ENCODE data around the gene NDUFAF3.

The NDUFAF3 gene

DNA sequence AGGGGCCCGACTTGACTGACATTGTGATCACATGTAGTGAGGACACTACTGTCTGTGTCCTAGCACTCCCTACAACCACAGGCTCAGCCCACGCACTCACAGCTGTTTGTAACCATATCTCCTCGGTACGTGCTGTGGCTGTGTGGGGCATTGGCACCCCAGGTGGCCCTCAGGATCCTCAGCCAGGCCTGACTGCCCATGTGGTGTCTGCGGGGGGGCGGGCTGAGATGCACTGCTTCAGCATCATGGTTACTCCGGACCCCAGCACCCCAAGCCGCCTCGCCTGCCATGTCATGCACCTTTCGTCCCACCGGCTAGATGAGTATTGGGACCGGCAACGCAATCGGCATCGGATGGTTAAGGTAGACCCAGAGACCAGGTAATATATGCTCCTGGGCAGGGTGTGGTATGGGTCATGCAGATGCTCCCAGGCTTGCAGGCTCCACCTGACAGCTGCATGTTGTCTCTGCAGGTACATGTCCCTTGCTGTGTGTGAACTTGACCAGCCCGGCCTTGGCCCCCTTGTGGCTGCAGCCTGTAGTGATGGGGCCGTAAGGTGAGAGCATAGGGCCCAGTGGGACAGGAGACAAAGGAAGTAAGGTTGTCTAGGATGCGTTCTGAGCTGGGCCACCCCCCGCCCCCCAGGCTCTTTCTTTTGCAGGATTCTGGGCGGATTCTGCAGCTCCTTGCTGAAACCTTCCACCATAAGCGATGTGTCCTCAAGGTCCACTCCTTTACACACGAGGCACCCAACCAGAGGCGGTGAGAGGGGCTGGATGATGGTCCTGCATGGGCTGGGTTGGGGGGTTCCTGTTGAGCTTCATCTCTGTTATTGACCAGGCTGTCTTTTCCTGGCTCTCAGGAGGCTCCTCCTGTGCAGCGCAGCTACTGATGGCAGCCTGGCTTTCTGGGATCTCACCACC lies 7.9 kb upstream of the NDUFAF3 start:
- H3K4me3 ChIP-seq (ENCODE audit: low read length), result no peak overlapping the region
- peak; percentile 64 for DNase-seq (ENCODE audit: low read depth)
- TF ChIP-seq, protein P1, sequence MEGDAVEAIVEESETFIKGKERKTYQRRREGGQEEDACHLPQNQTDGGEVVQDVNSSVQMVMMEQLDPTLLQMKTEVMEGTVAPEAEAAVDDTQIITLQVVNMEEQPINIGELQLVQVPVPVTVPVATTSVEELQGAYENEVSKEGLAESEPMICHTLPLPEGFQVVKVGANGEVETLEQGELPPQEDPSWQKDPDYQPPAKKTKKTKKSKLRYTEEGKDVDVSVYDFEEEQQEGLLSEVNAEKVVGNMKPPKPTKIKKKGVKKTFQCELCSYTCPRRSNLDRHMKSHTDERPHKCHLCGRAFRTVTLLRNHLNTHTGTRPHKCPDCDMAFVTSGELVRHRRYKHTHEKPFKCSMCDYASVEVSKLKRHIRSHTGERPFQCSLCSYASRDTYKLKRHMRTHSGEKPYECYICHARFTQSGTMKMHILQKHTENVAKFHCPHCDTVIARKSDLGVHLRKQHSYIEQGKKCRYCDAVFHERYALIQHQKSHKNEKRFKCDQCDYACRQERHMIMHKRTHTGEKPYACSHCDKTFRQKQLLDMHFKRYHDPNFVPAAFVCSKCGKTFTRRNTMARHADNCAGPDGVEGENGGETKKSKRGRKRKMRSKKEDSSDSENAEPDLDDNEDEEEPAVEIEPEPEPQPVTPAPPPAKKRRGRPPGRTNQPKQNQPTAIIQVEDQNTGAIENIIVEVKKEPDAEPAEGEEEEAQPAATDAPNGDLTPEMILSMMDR (IDR thresholded peaks at IDR 0.05; ENCODE audit: insufficient read depth, low read depth, low read length, missing control alignments), result peak; percentile 60

DNA sequence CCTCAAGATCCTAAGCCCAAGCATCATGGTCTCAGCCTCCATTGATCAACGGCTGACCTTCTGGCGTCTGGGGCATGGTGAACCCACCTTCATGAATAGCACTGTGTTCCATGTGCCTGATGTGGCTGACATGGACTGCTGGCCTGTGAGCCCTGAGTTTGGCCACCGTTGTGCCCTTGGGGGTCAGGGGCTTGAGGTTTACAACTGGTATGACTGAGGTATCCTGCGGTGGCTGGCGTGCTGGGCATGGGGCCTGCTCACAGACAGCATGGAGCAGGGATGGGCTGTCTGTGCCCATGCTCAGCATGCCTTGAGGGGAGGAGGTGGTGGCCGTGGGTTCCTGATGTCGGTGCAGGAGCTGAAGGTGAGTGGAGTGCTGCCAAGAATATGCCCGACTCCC lies 6.8 kb upstream of the NDUFAF3 start:
- TF ChIP-seq, protein P1 (IDR thresholded peaks at IDR 0.05; ENCODE audit: insufficient read depth, low read depth, low read length, missing control alignments), result no peak
- H3K4me3 ChIP-seq (ENCODE audit: low read length), result no peak overlapping the region
- no peak for DNase-seq (ENCODE audit: low read depth)

DNA sequence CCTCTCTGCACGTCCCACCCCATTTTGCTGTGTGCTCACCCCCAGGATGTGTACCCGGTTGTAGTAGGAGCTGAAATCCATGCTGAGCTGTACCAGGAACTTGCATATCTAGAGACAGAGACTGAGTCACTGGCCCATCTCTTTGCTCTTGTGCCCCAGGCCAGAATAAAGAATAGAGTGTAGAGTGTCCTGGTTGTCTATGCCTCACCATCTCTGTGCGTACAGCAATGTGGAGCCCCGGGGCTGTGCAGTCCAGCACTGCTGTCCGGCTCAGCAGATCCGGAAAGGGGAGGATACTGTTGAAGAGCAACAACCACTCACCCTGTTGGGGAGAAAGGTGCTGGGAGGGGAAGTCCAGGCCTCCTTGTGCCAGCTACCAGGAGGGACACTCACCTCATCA lies 6.2 kb upstream of the NDUFAF3 start:
- TF ChIP-seq, protein P1 (IDR thresholded peaks at IDR 0.05; ENCODE audit: insufficient read depth, low read depth, low read length, missing control alignments), result no peak
- H3K4me3 ChIP-seq (ENCODE audit: low read length), result no peak overlapping the region
- DNase-seq (ENCODE audit: low read depth), result peak; percentile 74

DNA sequence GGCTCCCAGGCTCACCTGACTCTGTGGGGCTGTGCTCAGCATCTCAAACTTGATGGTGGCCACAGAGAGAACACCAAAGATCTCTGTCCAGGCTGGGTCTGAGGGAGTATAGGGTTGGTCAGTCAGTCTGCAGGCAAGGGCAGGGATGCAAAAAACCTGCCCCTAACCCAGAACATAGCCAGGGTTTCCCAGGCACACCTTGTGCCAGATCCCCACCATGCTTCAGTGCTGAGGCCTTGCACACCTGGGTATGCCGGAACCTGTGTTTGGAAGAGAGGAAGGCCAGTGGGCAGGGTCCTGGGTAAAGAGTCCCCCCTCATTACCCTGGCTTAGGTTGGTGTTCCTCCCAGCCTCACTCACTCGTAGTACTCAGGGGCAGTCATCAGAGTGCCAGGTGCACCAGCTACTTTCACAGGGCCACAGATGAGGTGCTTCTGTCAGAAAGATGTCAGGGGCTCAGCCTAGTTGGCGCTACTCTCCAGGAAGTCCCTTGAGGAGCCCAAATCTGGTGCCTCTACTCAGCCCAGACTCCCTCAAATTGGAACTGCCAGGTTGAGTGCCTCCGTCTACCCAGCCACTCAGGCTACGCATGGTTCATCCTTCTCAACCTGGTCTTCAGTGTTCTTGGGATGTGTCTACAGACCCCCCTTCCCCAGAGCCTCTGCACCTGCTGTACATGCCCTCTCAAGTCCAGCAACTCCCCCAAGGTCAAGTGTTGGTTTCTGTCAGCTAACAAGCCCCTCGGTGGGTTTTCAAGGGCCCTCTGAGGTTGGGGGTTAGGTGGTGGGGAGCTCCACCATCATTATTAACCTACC lies 5.3 kb upstream of the NDUFAF3 start:
- TF ChIP-seq, protein P1 (IDR thresholded peaks at IDR 0.05; ENCODE audit: insufficient read depth, low read depth, low read length, missing control alignments), result no peak
- no peak for DNase-seq (ENCODE audit: low read depth)
- H3K4me3 ChIP-seq (ENCODE audit: low read length), result no peak overlapping the region

DNA sequence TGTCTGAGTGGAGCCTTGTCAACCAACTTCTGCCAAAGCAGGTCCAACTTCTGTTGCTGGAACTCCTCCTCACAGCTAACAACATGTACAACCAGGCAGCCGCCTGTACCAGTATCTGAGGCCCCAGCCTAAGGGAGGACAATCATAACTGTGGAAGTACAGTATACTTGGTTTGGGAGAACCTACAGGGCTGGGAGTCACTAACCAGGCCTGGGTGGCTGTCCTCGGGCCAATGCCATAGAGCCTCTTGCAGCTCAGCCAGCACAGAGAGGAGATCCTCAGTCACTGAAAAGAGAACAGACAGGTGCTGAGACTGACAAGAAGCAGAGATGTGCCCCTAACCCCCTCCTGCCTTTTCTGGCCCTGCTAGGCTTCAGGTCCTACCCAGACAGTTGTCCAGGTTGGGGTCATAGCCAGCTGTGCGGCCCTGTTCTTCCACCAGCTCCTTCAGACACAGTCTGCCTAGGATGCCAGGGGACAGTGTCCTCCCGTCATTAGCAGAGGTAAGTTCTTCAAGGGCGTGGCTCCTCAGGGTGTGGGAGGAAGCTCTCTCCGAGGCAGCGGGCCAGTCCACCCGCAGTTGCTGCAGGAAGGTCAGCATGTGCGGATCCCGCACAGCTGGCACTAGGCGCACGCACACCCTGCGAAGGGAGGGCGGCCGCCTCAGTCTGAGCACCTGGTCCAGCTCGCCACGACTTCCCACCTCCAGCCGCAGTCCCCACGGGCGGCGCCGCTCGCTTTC lies 4.5 kb upstream of the NDUFAF3 start:
- peak; percentile 34 for DNase-seq (ENCODE audit: low read depth)
- TF ChIP-seq, protein P1 (IDR thresholded peaks at IDR 0.05; ENCODE audit: insufficient read depth, low read depth, low read length, missing control alignments), result no peak
- peak overlapping the region; percentile 72 for H3K4me3 ChIP-seq (ENCODE audit: low read length)

DNA sequence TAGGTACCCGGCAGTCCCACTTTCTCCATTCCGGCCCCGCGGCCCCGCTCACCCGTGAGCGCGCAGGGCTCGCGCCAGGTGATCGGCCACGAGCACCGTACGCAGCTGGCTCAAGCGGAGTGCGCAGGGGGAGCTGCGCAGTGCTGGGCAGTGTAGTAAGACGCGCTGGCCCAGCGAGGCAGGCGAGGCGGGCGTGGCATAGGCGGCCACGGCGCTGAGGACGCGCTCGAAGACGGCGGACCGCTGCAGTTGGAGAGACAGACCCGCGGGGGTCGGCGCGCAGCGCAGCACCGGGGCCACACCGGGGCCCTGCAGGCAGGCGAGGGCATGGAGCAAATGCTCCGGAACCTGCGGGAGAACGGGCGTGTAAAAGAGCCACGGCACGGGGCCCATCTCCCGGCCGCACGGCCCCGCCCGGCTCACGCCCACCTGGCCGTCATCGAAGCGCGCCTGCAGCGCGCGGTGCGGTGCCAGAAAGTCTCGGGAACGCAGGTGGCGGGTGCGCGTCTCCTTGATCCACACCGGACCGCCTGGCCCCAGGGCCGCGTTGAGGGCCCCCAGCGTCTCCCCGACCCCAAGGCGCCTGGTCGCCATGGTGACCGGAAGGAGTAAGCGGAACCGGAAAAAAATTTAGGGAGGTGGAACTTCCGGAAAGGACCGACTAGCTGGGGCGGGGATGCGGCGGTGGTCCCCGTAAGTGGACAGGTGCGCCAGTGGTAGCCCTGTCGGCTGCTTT lies 3.8 kb upstream of the NDUFAF3 start, which contains the start of gene DALRD3:
Gene DALRD3 (minus strand): TSS at position 610 of the 736 bp plus-strand sequence. CDS start 16 bp downstream, at position 594.
- TF ChIP-seq, protein P1 (IDR thresholded peaks at IDR 0.05; ENCODE audit: insufficient read depth, low read depth, low read length, missing control alignments), result no peak
- DNase-seq (ENCODE audit: low read depth), result peak; percentile 66
- H3K4me3 ChIP-seq (ENCODE audit: low read length), result peak within 1 kb of the TSS; percentile 72

Data from epithelial cell of esophagus (primary cell).